HepG2 (cell line): ENCODE results near the gene OR2F2. TPM values are rescaled to one million over a fixed set of nuclear protein-coding genes. Genes with fewer than 3 reads are reported as not detected.

Source experiments
- ATAC-seq: fragments of 200-7000 bp; cut with Tn5 transposase; 3 replicates; pipeline ENCODE4 v1.9.1; 2020; ENCODE audit warnings: mild to moderate bottlenecking, moderate library complexity
- BruUV-seq: library from RNA; stranded (reverse); fragments of 400-500 nt; replicated peaks from 2 replicates; lab custom pipeline; 2021; lab: Mats Ljungman, UMichigan
- CTCF ChIA-PET: fragments of 300-600 bp; formaldehyde crosslinking; extraction: SDS; loops from one replicate; lab custom pipeline; 2021; ENCODE audit warnings: low total read pairs, inconsistent platforms, low intra/inter-chr PET ratio; lab: Yijun Ruan, JAX
- POLR2A ChIA-PET: fragments of 350-600 bp; sonication (Branson Sonifier 250); formaldehyde crosslinking; loops from one replicate; lab custom pipeline; 2020; ENCODE audit warnings: antibody characterized with exemption, inconsistent platforms; lab: Yijun Ruan, JAX
- DNase-seq: peaks from one replicate; pipeline ENCODE4 v3.0.0-alpha.2; 2015; ENCODE audit warnings: low spot score
- FAIRE-seq: peaks from 3 replicates; lab custom pipeline; 2011; peaks lifted over from hg19 to GRCh38; lab: Jason Lieb, UNC
- H2AFZ ChIP-seq: one replicate; pipeline ENCODE4 v1.6.1; 2011; ENCODE audit warnings: low read length, inconsistent platforms
- H3K27ac ChIP-seq: fragments of 300-600 bp; 3 replicates; pipeline ENCODE4 v1.8.0; 2011; ENCODE audit warnings: mixed run types, mild to moderate bottlenecking, mixed read lengths, low read length, inconsistent platforms; ENCODE audit not compliant: insufficient read depth; ENCODE audit errors: extremely low read length
- H3K27me3 ChIP-seq, 2 experiments: fragments of 200-600 bp in 1 of 2; 2 replicates in 1 of 2; 3 replicates in 1 of 2; pipeline versions ENCODE4 v1.6.0 to v1.8.0; 2011; ENCODE audit warnings: low read length in 2 of 2, mild to moderate bottlenecking in 2 of 2, moderate library complexity in 2 of 2, inconsistent platforms in 1 of 2; ENCODE audit not compliant: insufficient read depth in 2 of 2, control insufficient read depth in 1 of 2
- H3K36me3 ChIP-seq, 2 experiments: fragments of 200-600 bp in 1 of 2; replicated peaks in 1 of 2; 2 replicates in 1 of 2; 3 replicates in 1 of 2; pipeline versions ENCODE4 v1.5.1 to v1.8.0; 2011; ENCODE audit warnings: low read length in 2 of 2, inconsistent platforms in 1 of 2; ENCODE audit not compliant: insufficient read depth in 2 of 2, control insufficient read depth in 1 of 2
- H3K4me1 ChIP-seq: 2 replicates; pipeline ENCODE4 v1.5.1; 2012; ENCODE audit warnings: low read length, inconsistent platforms; ENCODE audit not compliant: insufficient read depth
- H3K4me2 ChIP-seq: 2 replicates; pipeline ENCODE4 v1.6.0; 2011; ENCODE audit warnings: low read depth, low read length, inconsistent platforms
- H3K4me3 ChIP-seq, 3 experiments: fragments of 200-600 bp in 1 of 3; sonication (generic), shearing (Covaris generic) in 1 of 3; replicated peaks in 1 of 3; 2 replicates each; pipeline ENCODE4 v1.5.1; 2011 to 2016; ENCODE audit warnings: low read length in 3 of 3, inconsistent platforms in 2 of 3, low read depth in 2 of 3, mild to moderate bottlenecking in 2 of 3, control low read depth in 1 of 3, mixed read lengths in 1 of 3; ENCODE audit not compliant: insufficient read depth in 1 of 3
- H3K79me2 ChIP-seq: one replicate; pipeline ENCODE4 v1.6.1; 2011; ENCODE audit warnings: low read length, inconsistent platforms; ENCODE audit not compliant: insufficient read depth
- H3K9ac ChIP-seq: 2 replicates; pipeline ENCODE4 v1.6.0; 2011; ENCODE audit warnings: mild to moderate bottlenecking, low read depth, low read length, inconsistent platforms; ENCODE audit not compliant: insufficient read depth
- H3K9me3 ChIP-seq: 2 replicates; pipeline ENCODE4 v1.5.1; 2012; ENCODE audit warnings: mild to moderate bottlenecking, low read length
- H4K20me1 ChIP-seq: 2 replicates; pipeline ENCODE4 v1.6.0; 2011; ENCODE audit warnings: inconsistent platforms, mild to moderate bottlenecking, low read length, moderate library complexity; ENCODE audit not compliant: insufficient read depth
- ERF ChIP-seq: IDR thresholded peaks from 2 replicates; pipeline ENCODE4 v1.6.1; 2018; ENCODE audit warnings: missing biosample characterization, missing genetic modification reagents
- IKZF5 ChIP-seq: IDR thresholded peaks from 2 replicates; pipeline ENCODE4 v1.6.1; 2018; ENCODE audit warnings: missing genetic modification reagents, mild to moderate bottlenecking, missing compliant biosample characterization
- NCOA2 ChIP-seq: sonication (generic); formaldehyde crosslinking; IDR thresholded peaks from 2 replicates; pipeline ENCODE4 v1.8.0; 2022; ENCODE audit warnings: inconsistent platforms
- NR2F2 ChIP-seq: IDR thresholded peaks from 2 replicates; pipeline ENCODE4 v1.6.1; 2012; ENCODE audit warnings: low read depth, inconsistent platforms, borderline replicate concordance
- RXRB ChIP-seq: IDR thresholded peaks from 2 replicates; pipeline ENCODE4 v1.6.1; 2016; ENCODE audit warnings: borderline replicate concordance, missing genetic modification reagents, missing compliant biosample characterization
- TCF7 ChIP-seq: sonication (generic); IDR thresholded peaks from 2 replicates; pipeline ENCODE4 v1.6.1; 2016; ENCODE audit warnings: antibody characterized with exemption, low read depth
- WGBS: methylation state at CpG from one replicate; pipeline ENCODE4 v1.1.6; 2017; ENCODE audit warnings: low lambda C conversion rate; 5-methylcytosine and 5-hydroxymethylcytosine counted together
- in situ Hi-C: cut with HindIII; loops from 2 replicates; pipeline ENCODE4 v1.10.0; 2017; ENCODE audit warnings: low pct_unique_long_range_greater_than_20kb; ENCODE audit not compliant: extremely low pct_ligation_motif_present
- intact Hi-C: fragments of 100-400 bp; cut with micrococcal nuclease; formaldehyde crosslinking; loops from one replicate; pipeline ENCODE4 v1.10.0; 2022; ENCODE audit not compliant: unreplicated experiment
- polyA plus RNA-seq, 8 experiments: library from polyadenylated mRNA; depleted of rRNA in 3 of 8; stranded (reverse) in 7 of 8; unstranded in 1 of 8; fragments of >200 nt; fragmentation: Illumina TruSeq in 4 of 8; extraction: Trizol in 4 of 8; gene quantifications; 2 replicates each; pipeline versions ENCODE4 v1.2.1 to v1.2.3, GENCODE V29; 2011 to 2016; ENCODE audit warnings: low read depth in 4 of 8, missing spikeins in 1 of 8, mixed read lengths in 1 of 8; ENCODE audit not compliant: insufficient read depth in 1 of 8
- total RNA-seq, 5 experiments: library from RNA; depleted of rRNA; stranded (reverse); fragments of >200 nt; fragmentation: Illumina TruSeq; extraction: Trizol; gene quantifications; 2 replicates each; pipeline ENCODE4 v1.2.3, GENCODE V29; 2016; ENCODE audit warnings: low read depth in 1 of 5
- TF ChIP-seq, protein P1 (sequence below): sonication (generic); formaldehyde crosslinking; IDR thresholded peaks from 2 replicates; pipeline ENCODE4 v1.8.1; 2022; ENCODE audit warnings: mild to moderate bottlenecking, missing genetic modification reagents
- TF ChIP-seq, protein P2 (sequence below): sonication (generic); formaldehyde crosslinking; IDR thresholded peaks from 2 replicates; pipeline ENCODE4 v1.5.0; 2020; ENCODE audit warnings: mild to moderate bottlenecking, missing genetic modification reagents, moderate library complexity
- TF ChIP-seq, protein P3 (sequence below): sonication (generic); formaldehyde crosslinking; IDR thresholded peaks from 2 replicates; pipeline ENCODE4 v1.5.0; 2020; ENCODE audit warnings: missing genetic modification reagents
- TF ChIP-seq, protein P4 (sequence below): sonication (generic); formaldehyde crosslinking; IDR thresholded peaks from 2 replicates; pipeline ENCODE4 v1.4.0; 2020; ENCODE audit warnings: missing genetic modification reagents, low read depth, mild to moderate bottlenecking, borderline replicate concordance

The OR2F2 gene
- total and polyA plus RNA-seq, 2 of the 13 experiments (the other 11 are each of a cell fraction or from before 2014, with no cell fraction given), result 0.13 TPM; not detected in 1

DNA sequence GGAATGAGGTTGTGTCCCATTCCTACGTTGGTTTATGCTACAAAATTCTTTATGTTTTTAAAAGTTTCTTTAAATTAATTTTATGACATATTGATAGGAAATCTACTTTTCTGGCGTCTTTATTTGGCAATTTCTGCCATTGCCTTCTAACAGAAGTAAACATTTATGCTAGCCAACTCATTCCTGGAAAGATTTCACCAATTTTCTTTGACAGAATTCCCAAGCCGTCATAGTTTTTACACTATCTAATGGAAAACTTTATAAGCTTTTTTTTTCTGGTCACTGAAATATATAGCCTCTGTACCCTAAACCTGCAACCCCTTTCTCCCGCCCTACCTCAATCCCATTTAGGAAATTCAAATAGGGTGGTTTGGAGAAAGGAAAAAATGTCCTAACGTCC, 26.9 kb upstream of the OR2F2 start:
- H3K4me3 ChIP-seq, result no peak overlapping the region
- intact Hi-C loops, result no loop called here
- H3K9me3 ChIP-seq, result no peaks in the 10 kb centered on the region
- no peaks in the 10 kb centered on the region for H3K79me2 ChIP-seq
- FAIRE-seq (no peak), ATAC-seq (no peak), DNase-seq (no peak)
- H3K9ac ChIP-seq, result no peak overlapping the region
- no peaks in the 10 kb centered on the region for H3K27me3 ChIP-seq
- no peaks in the 10 kb centered on the region for H4K20me1 ChIP-seq
- no peak overlapping the region for H3K4me2 ChIP-seq
- POLR2A ChIA-PET, result no interaction called here
- H3K27ac ChIP-seq, result no peak overlapping the region
- BruUV-seq, result no TSS peak
- 96% methylated on average over 5 of the region's 5 CpGs for WGBS
- TF ChIP-seq NR2F2, result no peak
- no peak for TF ChIP-seq ERF (CRISPR knock-in tag)
- TF ChIP-seq RXRB (CRISPR knock-in tag), result no peak
- TF ChIP-seq TCF7, result no peak
- TF ChIP-seq, protein P1, sequence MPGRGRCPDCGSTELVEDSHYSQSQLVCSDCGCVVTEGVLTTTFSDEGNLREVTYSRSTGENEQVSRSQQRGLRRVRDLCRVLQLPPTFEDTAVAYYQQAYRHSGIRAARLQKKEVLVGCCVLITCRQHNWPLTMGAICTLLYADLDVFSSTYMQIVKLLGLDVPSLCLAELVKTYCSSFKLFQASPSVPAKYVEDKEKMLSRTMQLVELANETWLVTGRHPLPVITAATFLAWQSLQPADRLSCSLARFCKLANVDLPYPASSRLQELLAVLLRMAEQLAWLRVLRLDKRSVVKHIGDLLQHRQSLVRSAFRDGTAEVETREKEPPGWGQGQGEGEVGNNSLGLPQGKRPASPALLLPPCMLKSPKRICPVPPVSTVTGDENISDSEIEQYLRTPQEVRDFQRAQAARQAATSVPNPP (CRISPR knock-in tag), result no peak
- TF ChIP-seq, protein P2, sequence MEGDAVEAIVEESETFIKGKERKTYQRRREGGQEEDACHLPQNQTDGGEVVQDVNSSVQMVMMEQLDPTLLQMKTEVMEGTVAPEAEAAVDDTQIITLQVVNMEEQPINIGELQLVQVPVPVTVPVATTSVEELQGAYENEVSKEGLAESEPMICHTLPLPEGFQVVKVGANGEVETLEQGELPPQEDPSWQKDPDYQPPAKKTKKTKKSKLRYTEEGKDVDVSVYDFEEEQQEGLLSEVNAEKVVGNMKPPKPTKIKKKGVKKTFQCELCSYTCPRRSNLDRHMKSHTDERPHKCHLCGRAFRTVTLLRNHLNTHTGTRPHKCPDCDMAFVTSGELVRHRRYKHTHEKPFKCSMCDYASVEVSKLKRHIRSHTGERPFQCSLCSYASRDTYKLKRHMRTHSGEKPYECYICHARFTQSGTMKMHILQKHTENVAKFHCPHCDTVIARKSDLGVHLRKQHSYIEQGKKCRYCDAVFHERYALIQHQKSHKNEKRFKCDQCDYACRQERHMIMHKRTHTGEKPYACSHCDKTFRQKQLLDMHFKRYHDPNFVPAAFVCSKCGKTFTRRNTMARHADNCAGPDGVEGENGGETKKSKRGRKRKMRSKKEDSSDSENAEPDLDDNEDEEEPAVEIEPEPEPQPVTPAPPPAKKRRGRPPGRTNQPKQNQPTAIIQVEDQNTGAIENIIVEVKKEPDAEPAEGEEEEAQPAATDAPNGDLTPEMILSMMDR (CRISPR knock-in tag), result no peak
- TF ChIP-seq, protein P3, sequence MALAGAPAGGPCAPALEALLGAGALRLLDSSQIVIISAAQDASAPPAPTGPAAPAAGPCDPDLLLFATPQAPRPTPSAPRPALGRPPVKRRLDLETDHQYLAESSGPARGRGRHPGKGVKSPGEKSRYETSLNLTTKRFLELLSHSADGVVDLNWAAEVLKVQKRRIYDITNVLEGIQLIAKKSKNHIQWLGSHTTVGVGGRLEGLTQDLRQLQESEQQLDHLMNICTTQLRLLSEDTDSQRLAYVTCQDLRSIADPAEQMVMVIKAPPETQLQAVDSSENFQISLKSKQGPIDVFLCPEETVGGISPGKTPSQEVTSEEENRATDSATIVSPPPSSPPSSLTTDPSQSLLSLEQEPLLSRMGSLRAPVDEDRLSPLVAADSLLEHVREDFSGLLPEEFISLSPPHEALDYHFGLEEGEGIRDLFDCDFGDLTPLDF (CRISPR knock-in tag), result no peak
- TF ChIP-seq, protein P4, sequence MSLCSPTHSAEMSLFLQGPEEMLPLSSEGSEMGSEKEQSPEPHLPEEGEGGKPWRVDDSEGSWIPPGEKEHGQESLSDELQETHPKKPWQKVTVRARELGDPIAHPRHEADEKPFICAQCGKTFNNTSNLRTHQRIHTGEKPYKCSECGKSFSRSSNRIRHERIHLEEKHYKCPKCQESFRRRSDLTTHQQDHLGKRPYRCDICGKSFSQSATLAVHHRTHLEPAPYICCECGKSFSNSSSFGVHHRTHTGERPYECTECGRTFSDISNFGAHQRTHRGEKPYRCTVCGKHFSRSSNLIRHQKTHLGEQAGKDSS (CRISPR knock-in tag), result no peak
- no peak for TF ChIP-seq IKZF5
- no peak for TF ChIP-seq NCOA2 (CRISPR knock-in tag)
- H3K36me3 ChIP-seq, result no peaks in the 10 kb centered on the region
- in situ Hi-C loops, result loop anchor here (25.0 kb wide), 1 partner anchor 521 kb away; the partner anchor contains the start of gene ZYX
- CTCF ChIA-PET, result no interaction called here
- peaks cover 85% of the 10 kb centered on the region for H3K4me1 ChIP-seq
- no peak overlapping the region for H2AFZ ChIP-seq
